ENCODE data around the gene NAALADL2. TPM values are rescaled to one million over a fixed set of nuclear protein-coding genes. Genes with fewer than 3 reads are reported as not detected.
A peak's percentile ranks its signal among the peaks of the same experiment; 100 is the strongest.

The NAALADL2 gene
- total and polyA plus RNA-seq, 2 of the 4 experiments (the other 2 are of a cell fraction), result 3.8 to 19.2 TPM

DNA sequence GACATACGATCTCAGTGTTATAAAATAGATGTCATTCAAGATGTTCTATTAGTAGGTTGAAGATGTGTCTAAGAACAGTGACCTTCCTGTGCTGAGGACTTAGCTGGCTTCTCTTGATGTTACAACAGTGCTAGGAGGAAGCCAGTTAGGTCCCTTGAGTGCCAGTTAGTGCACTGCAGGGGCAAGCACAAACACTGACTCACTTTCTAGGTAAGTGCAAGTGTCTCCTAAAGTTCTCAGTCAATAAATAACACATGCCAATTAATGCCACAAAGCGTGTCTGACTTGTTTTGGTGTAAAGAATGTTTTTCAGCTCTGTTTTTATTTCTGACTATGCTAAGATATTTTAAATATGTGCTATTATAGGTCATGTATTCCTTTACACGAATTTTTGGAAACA lies 211.8 kb downstream of the NAALADL2 start:
- H3K9me3 ChIP-seq (ENCODE audit: control insufficient read depth, insufficient read depth, low read length), result no peaks in the 10 kb centered on the region
- no peak overlapping the region for H3K23ac ChIP-seq (ENCODE audit: low read depth, low read length)
- 0 out of 2 replicates have a peak overlapping the region, but pooled peaks have one; percentile 8 for H2BK120ac ChIP-seq (ENCODE audit: low read depth, low read length)
- no peaks in the 10 kb centered on the region for H3K36me3 ChIP-seq (ENCODE audit: control insufficient read depth, insufficient read depth, low read length)
- H4K20me1 ChIP-seq (ENCODE audit: insufficient read depth, low read length), result no peaks in the 10 kb centered on the region
- no CpG with 5 or more reads among the region's 3 CpGs for WGBS, 2 experiments (ENCODE audit: extremely low coverage in 2 of 2, insufficient read length in 1 of 2)
- H3K14ac ChIP-seq (replicated peaks; ENCODE audit: low read depth, low read length), result no peak overlapping the region
- H4K5ac ChIP-seq (ENCODE audit: low read depth, low read length), result peak overlapping the region; percentile 1; the same call in 1 of the 2 replicates
- H4K8ac ChIP-seq (ENCODE audit: low read depth in 2 of 2, low read length in 2 of 2), result no peak overlapping the region; a peak in 1 of 4 replicates
- no peak overlapping the region for H2BK15ac ChIP-seq (ENCODE audit: low read depth, low read length)
- H3K9ac ChIP-seq (ENCODE audit: low read depth, low read length), result no peak overlapping the region
- no peak overlapping the region for H2AK5ac ChIP-seq (ENCODE audit: low read depth, low read length)
- in situ Hi-C loops (cut with MboI; ENCODE audit: low sequenced_read_pairs), result no loop called here
- H3K4ac ChIP-seq (ENCODE audit: low read depth, low read length), result no peak overlapping the region; the same call in 1 of the 2 replicates
- H3K4me3 ChIP-seq (ENCODE audit: insufficient read depth, low read depth, low read length), result no peak overlapping the region
- TF ChIP-seq RFX5 (IDR thresholded peaks at IDR 0.05; ENCODE audit: low read depth, low read length), result no peak
- TF ChIP-seq, protein P1, sequence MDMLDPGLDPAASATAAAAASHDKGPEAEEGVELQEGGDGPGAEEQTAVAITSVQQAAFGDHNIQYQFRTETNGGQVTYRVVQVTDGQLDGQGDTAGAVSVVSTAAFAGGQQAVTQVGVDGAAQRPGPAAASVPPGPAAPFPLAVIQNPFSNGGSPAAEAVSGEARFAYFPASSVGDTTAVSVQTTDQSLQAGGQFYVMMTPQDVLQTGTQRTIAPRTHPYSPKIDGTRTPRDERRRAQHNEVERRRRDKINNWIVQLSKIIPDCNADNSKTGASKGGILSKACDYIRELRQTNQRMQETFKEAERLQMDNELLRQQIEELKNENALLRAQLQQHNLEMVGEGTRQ (IDR thresholded peaks at IDR 0.05; ENCODE audit: low read depth, low read length), result no peak
- no peak for TF ChIP-seq RCOR1 (IDR thresholded peaks at IDR 0.05; ENCODE audit: insufficient replicate concordance, low read length)
- TF ChIP-seq RAD21 (IDR thresholded peaks at IDR 0.05; ENCODE audit: low read length), result no peak
- no peak for TF ChIP-seq FOS (IDR thresholded peaks at IDR 0.05; ENCODE audit: low read depth, low read length)
- TF ChIP-seq CEBPB (IDR thresholded peaks at IDR 0.05; ENCODE audit: low read depth, low read length), result no peak
- no peak for TF ChIP-seq POLR2A (IDR thresholded peaks at IDR 0.05; ENCODE audit: low read depth, low read length)
- TF ChIP-seq, protein P2, sequence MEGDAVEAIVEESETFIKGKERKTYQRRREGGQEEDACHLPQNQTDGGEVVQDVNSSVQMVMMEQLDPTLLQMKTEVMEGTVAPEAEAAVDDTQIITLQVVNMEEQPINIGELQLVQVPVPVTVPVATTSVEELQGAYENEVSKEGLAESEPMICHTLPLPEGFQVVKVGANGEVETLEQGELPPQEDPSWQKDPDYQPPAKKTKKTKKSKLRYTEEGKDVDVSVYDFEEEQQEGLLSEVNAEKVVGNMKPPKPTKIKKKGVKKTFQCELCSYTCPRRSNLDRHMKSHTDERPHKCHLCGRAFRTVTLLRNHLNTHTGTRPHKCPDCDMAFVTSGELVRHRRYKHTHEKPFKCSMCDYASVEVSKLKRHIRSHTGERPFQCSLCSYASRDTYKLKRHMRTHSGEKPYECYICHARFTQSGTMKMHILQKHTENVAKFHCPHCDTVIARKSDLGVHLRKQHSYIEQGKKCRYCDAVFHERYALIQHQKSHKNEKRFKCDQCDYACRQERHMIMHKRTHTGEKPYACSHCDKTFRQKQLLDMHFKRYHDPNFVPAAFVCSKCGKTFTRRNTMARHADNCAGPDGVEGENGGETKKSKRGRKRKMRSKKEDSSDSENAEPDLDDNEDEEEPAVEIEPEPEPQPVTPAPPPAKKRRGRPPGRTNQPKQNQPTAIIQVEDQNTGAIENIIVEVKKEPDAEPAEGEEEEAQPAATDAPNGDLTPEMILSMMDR (conservative IDR thresholded peaks at IDR 0.05; ENCODE audit: low read depth, low read length), result no peak
- TF ChIP-seq MAZ (IDR thresholded peaks at IDR 0.05; ENCODE audit: borderline replicate concordance, low read depth, low read length), result no peak
- H2BK5ac ChIP-seq (ENCODE audit: low read depth, low read length, poor library complexity, severe bottlenecking), result no peak overlapping the region
- H3K9me1 ChIP-seq (ENCODE audit: insufficient read depth, low read length), result peaks cover 2% of the 10 kb centered on the region; the same call in 1 of the 2 replicates
- no peak overlapping the region for H3K4me2 ChIP-seq (ENCODE audit: low read depth, low read length)
- no peak for ATAC-seq (ENCODE audit: low read depth)
- H3K4me1 ChIP-seq (ENCODE audit: control insufficient read depth, insufficient read depth, low read length), result peaks cover 5% of the 10 kb centered on the region
- no peak overlapping the region for H3K27ac ChIP-seq (ENCODE audit: insufficient read depth, low read length)
- no peak overlapping the region for H2AK9ac ChIP-seq (replicated peaks; ENCODE audit: low read depth, low read length, poor library complexity)
- intact Hi-C loops (cut with micrococcal nuclease), result loop anchor here (10.0 kb wide), 1 partner anchor 194 kb away; no protein-coding TSS in a partner anchor
- H3K27me3 ChIP-seq (ENCODE audit: control insufficient read depth, insufficient read depth, low read length), result no peaks in the 10 kb centered on the region
- peak overlapping the region; percentile 17; the same call in 1 of the 2 replicates for H2BK20ac ChIP-seq (ENCODE audit: low read depth, low read length)
- H3K56ac ChIP-seq (ENCODE audit: extremely low read depth, insufficient read depth, low read length), result no peak overlapping the region
- no peaks in the 10 kb centered on the region for H3K79me1 ChIP-seq (ENCODE audit: low read depth in 1 of 2, low read length in 2 of 2)
- no peak for DNase-seq
- dilution Hi-C loops (cut with HindIII; ENCODE audit: low sequenced_read_pairs, unreplicated experiment), result no loop called here
- ChIA-PET POLR2A (ENCODE audit: unreplicated experiment) (no interaction called here), CTCF (no interaction called here)
- 0 out of 2 replicates have a peak overlapping the region, but pooled peaks have one; percentile 28 for H3K18ac ChIP-seq (ENCODE audit: low read depth, low read length)
- BruUV-seq (replicated peaks), result no TSS peak
- H4K91ac ChIP-seq (ENCODE audit: insufficient read depth, low read depth, low read length), result no peak overlapping the region
- no peak overlapping the region for H2AFZ ChIP-seq (replicated peaks; ENCODE audit: low read length, poor library complexity)

Measured in IMR-90 (cell line).